Stimulated activated CD8-positive, alpha-beta memory T cell treated with anti-CD3 and anti-CD28 coated beads, Interleukin-7, amount 100 ng/mL, for 24 hours (primary cell): ENCODE measurements around the gene FAM53B.
"Not testable (repeated sequence)": the region's sequence is repeated elsewhere in the genome, so short reads cannot be mapped to it uniquely, and the experiment has no call there.

ENCODE experiments used
- DNase-seq: peaks from one replicate; pipeline ENCODE4 v3.0.0-alpha.2; 2020; ENCODE audit warnings: low read depth

FAM53B gene

GRCh38 chr10:124628676-124629021 is 115.5 kb downstream of the FAM53B start:
- DNase-seq, result no peak

GRCh38 chr10:124627866-124628675 is 116.1 kb downstream of the FAM53B start:
- DNase-seq, result no peak

DNA sequence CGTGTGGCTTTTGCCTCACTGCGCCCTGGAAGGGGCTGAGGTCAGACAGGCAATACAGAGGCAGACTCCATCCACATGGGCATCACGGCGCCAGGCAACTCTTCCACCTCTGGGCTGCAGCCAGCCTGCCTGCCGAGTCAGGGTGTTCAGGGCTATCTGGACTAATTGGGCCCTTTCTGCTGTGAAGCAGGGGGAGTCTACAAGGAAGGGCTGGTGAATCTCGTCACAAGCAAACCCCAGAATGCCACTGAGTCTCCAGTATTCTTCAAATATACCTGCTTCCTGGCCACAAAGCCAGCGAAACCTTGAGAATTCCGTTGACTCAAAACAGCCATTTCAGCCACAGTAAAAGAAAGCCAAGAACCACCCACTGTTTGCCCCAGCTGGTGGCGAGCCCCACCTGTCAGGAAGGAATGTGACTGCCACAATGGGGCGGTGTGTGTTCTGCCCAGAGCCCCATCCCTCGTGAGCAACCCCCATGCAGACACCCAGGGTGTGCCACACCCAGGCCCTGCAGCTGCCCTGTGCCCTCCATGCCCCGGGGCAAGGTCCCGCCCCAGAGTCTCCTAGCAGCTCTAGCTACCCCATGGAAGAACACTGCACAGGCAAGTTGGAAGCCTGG is 117.3 kb downstream of the FAM53B start:
- DNase-seq, result no peak

DNA sequence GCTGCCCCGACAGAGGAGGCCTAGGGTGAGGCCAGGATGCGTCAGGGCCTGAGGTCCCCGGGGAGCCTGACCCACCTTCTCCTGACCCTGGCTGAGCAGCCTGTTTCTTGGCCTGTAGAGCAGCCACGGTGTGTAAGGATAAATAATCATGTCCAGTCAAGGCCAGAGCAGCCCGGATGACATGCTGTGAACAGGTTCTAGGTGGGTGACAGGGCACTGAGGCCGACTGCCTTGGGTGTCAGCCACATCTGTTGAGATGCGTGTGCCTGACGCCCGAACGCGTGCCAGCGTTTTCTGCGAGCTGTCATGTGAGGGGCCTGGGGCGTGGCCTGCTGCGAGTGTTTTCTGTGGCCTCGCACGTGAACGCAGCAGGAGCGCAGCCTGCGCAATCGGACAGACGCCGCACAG is 118.3 kb downstream of the FAM53B start:
- DNase-seq, result no peak

DNA sequence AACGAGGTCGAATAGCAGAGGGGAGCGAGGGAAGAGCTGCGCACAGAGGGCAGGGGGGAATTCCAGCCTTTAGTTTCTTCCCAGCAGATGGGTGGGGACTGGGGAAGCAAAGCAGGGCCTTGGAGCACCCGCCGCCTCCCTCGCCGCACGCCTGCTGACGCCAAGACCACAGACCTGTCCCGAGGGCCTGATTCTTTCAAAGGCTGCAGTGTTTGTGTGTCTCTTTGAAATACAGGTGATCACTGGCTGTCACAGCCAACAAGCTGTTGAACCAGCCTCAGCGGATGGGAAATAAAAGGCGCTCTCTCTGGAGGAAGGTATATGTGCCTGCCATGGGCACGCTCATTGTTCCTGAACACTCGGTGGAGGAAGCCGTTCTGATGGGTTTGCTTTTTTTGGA is 119.3 kb downstream of the FAM53B start:
- DNase-seq, result no peak

- no peak for DNase-seq
Observed at GRCh38 chr10:124624466-124624865, 119.7 kb downstream of the FAM53B start.

- no peak for DNase-seq
Observed at GRCh38 chr10:124624006-124624405, 120.2 kb downstream of the FAM53B start.

DNA sequence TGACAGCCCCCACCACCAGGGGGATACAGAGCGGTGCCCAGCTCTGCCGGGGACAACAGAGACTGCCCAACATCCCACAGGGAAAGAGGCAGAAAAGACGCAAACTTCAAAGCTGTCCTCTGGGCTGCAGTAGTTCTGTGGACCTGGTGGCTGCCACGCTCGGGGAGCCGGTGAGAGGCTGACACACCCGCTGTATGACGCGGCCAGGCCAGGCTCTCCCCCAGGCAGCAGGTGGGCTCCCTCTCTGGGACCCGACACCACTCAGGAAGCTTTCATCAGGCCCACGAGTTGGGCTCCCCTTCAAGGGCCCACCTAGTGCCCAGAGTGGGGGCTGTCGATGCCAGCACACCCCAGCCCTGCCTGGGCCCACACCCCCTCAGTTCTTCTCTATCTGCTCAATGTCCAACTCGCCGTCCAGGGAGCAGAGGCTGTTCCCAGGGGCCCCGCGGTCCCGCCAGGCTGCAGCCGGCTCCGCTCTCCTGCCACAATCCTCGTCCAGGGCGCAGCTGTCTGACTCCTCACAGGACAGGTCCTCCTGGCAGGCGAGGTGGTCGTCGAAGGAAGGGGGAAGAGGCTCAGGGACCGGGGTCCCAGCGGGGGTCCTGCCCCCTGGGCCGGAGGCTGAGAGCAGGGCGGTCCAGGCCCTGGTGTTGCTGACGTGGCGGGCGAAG is 121.2 kb downstream of the FAM53B start:
- DNase-seq, result no peak

DNA sequence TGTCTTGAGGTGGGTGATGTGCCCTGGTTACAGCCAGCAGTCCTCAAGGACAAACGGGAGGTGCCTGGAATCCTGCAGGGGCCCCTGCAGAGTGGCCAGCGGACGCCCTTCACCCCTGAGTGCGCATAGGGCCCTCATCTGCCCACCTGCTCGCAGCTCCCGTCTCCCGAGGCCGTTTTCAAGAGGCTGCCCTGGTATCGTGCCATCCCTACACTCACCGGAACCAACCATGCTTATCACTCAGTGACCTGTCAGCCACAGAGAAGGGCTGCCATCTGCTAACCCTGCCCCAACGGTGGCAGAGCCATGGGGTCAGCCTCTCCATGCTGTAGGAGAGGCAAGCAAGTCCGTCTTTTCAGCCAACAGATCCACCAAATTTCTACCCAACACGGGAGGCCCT is 122.0 kb downstream of the FAM53B start:
- no peak for DNase-seq

- DNase-seq, result no peak
Observed at GRCh38 chr10:124621637-124622036, 122.5 kb downstream of the FAM53B start.

GRCh38 chr10:124619802-124620490 is 124.2 kb downstream of the FAM53B start:
- no peak for DNase-seq

GRCh38 chr10:124619195-124619594 is 125.0 kb downstream of the FAM53B start:
- no peak for DNase-seq

GRCh38 chr10:124618470-124619073 is 125.6 kb downstream of the FAM53B start:
- no peak for DNase-seq

DNA sequence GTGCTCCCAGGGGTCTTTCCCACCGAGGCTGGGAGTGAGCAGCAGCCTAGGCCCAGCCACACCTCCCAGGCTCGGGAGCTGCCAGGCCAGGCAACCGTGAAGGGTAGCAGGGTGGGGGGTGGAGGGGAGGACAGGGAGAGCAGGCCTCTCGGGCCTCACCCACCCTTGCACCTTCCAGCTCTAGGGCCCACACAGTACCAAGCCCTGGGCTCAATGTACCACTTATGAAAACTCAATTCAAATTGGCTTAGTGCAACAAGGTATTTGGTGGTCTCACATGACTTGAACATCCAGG is 127.4 kb downstream of the FAM53B start:
- DNase-seq, result no peak

DNA sequence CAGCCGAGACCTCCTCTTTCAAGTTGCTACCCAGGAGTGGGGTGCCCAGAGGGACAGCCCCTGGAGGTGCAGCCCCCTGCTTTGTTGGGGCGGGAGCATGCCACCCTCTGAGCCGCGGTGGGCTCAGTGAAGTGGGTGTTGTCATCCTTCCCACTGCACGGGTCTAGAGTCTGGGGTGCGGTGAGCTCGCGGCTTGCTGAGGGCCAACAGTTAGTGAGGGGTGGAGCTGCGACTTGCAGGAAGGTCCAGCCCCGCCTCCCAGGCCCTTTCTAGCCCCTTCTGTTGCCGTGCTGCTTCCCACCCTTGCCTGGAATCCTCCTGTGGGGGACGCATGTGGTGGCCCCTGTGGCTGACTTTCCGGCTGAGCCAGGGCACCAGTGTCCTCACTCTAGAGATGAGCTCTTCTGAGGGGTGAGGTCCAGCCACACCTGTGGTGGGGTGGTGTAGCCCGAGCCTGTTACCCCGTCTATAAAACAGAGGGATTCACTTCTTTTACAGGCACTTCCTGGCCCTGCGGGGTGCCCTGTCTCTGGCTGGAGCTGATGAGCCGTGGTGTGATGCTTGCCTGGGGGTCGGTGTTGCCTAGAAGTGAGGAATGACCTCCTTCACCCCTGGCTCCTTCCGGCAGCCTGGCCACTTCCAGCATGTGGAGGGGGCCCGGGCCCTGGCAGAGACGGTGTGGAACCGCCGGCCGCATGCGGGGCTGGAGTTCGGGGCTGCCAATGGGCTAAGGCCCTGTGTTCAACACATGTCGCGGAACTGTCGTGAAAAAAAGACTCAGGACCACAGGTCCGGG is 127.9 kb downstream of the FAM53B start:
- no peak for DNase-seq

- DNase-seq, result no peak
Observed at GRCh38 chr10:124615259-124615658, 128.9 kb downstream of the FAM53B start.

DNA sequence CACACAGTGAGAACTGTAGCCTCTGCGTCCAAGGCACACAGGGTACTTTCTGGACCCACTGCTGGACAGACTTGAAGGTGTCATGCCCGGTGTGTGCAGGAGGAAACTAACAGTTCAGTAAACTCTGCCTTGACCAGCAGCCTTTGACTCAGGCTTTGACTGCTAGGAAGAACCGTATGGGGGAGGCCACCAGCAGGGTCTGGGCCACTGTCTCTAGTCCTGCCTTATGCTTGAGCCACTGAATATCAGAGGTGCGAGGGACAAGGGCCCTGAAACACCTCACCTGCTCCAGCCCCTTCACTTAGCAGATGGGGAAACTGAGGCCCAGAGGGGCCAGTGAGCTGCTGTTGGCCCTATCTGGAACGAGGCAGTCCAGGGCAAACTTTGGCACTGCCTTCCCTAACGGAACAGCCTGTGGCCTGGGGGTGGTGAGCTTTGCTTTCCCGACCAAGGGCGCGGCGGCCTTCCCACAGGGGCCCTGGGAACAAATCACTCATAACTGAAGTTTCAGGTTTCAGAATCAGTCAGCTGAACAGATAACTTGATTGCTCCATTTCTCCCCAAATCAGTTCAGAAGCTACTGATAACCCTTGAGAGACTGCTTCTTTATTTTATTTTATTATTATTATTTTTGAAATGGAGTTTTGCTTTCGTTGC is 130.0 kb downstream of the FAM53B start:
- DNase-seq, result peak; percentile 24

- no peak for DNase-seq
Observed at GRCh38 chr10:124612611-124613498, 131.3 kb downstream of the FAM53B start.

- DNase-seq, result no peak
Observed at GRCh38 chr10:124611738-124612137, 132.4 kb downstream of the FAM53B start.

- DNase-seq, result not testable (repeated sequence)
Observed at GRCh38 chr10:124610851-124611250, 133.3 kb downstream of the FAM53B start.
